ENCODE data around the gene SLC22A7.

SLC22A7 gene

DNA sequence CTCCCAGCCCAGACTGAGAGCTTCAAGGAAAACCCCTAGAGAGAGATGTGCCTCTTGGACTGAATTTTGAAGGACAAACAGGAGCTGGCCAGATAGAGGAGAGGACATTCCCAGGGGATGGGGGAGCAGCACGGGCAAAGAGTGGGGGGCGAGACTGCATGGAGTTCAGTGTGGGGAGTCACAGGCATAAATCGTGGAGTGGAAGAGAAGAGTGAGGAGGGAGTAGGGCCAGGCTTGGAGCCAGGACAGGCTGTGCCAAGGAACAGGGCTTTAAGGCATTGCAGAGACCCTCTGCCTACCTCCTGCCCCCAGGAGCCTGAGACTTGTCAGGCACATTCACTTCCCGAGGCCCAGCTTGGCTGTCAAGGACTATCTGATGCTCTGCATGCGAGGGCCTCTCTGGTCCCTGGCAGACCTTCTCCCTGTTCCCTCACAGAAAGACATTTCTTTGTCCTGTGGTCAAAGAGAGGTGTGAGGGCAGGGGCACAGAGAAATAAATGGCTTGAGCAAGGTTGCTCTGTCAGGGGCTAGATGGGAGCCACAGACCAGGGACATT is 5.2 kb upstream of the SLC22A7 start:
- H3K36me3 ChIP-seq = no peaks in the 10 kb centered on the region
- H3K9me3 ChIP-seq = no peaks in the 10 kb centered on the region
- TF ChIP-seq, protein P1, sequence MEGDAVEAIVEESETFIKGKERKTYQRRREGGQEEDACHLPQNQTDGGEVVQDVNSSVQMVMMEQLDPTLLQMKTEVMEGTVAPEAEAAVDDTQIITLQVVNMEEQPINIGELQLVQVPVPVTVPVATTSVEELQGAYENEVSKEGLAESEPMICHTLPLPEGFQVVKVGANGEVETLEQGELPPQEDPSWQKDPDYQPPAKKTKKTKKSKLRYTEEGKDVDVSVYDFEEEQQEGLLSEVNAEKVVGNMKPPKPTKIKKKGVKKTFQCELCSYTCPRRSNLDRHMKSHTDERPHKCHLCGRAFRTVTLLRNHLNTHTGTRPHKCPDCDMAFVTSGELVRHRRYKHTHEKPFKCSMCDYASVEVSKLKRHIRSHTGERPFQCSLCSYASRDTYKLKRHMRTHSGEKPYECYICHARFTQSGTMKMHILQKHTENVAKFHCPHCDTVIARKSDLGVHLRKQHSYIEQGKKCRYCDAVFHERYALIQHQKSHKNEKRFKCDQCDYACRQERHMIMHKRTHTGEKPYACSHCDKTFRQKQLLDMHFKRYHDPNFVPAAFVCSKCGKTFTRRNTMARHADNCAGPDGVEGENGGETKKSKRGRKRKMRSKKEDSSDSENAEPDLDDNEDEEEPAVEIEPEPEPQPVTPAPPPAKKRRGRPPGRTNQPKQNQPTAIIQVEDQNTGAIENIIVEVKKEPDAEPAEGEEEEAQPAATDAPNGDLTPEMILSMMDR (IDR thresholded peaks at IDR 0.05; ENCODE audit: low read depth, low read length) = no peak
- no peak overlapping the region for H3K4me3 ChIP-seq (ENCODE audit: low read depth, low read length)
- no peak for DNase-seq
- H3K4me1 ChIP-seq = no peaks in the 10 kb centered on the region
- H3K27me3 ChIP-seq = no peaks in the 10 kb centered on the region

DNA sequence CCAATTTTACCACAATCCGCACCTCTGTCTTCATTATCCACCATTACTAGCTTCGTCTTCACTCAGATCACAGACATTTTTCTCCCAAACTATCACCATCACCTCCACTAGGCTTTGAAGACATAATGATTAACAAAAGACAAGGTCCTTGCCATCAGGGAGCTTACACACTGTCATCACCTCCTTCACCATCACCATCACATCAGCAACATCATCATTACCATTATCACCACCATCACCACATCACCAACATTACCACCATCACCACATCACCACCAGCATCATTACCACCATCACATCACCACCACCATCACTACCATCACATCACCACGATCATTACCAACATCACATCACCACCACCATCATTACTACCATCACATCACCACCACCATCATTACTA is 4.4 kb upstream of the SLC22A7 start:
- H3K4me3 ChIP-seq (ENCODE audit: low read depth, low read length) = no peak overlapping the region
- H3K4me1 ChIP-seq = no peaks in the 10 kb centered on the region
- H3K9me3 ChIP-seq = no peaks in the 10 kb centered on the region
- no peak for DNase-seq
- no peaks in the 10 kb centered on the region for H3K27me3 ChIP-seq
- TF ChIP-seq, protein P1 (IDR thresholded peaks at IDR 0.05; ENCODE audit: low read depth, low read length) = no peak
- no peaks in the 10 kb centered on the region for H3K36me3 ChIP-seq

DNA sequence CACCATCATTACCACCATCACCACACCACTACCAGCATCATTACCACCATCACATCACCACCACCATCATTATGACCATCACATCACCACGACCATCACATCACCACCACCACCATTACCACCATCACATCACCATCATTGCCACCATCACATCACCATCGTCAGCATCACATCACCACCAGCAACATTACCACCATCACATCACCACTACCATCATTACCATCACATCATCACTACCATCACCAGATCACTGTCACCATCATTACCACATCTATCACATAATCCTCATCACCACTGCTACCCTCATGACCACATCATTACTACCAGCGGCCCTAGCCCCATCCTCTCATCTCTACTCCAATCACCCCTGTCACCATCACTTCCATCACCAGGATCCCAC is 3.5 kb upstream of the SLC22A7 start:
- no peak for DNase-seq
- no peaks in the 10 kb centered on the region for H3K36me3 ChIP-seq
- no peak overlapping the region for H3K4me3 ChIP-seq (ENCODE audit: low read depth, low read length)
- no peaks in the 10 kb centered on the region for H3K27me3 ChIP-seq
- H3K9me3 ChIP-seq = no peaks in the 10 kb centered on the region
- TF ChIP-seq, protein P1 (IDR thresholded peaks at IDR 0.05; ENCODE audit: low read depth, low read length) = no peak
- H3K4me1 ChIP-seq = no peaks in the 10 kb centered on the region

DNA sequence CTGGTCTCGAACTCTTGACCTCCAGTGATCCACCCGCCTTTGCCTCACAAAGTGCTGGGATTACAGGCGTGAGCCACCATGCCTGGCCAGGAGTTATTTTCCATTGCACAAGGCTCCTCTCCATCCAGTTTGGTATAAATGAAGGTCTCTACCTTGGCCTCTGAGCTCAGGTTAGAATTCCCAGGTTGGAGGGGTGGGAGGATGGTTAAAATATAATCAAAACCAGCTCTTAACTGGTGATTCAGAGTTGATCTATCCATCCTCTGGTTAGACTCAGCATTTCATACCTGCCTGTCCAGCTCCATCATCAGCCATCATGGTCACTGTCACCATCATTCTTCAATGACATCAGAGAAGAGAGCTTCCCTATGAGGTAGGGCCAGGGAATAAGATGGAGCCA is 2.6 kb upstream of the SLC22A7 start:
- TF ChIP-seq, protein P1 (IDR thresholded peaks at IDR 0.05; ENCODE audit: low read depth, low read length) = no peak
- no peaks in the 10 kb centered on the region for H3K27me3 ChIP-seq
- H3K36me3 ChIP-seq = no peaks in the 10 kb centered on the region
- no peak overlapping the region for H3K4me3 ChIP-seq (ENCODE audit: low read depth, low read length)
- no peaks in the 10 kb centered on the region for H3K9me3 ChIP-seq
- no peak for DNase-seq
- H3K4me1 ChIP-seq = no peaks in the 10 kb centered on the region

DNA sequence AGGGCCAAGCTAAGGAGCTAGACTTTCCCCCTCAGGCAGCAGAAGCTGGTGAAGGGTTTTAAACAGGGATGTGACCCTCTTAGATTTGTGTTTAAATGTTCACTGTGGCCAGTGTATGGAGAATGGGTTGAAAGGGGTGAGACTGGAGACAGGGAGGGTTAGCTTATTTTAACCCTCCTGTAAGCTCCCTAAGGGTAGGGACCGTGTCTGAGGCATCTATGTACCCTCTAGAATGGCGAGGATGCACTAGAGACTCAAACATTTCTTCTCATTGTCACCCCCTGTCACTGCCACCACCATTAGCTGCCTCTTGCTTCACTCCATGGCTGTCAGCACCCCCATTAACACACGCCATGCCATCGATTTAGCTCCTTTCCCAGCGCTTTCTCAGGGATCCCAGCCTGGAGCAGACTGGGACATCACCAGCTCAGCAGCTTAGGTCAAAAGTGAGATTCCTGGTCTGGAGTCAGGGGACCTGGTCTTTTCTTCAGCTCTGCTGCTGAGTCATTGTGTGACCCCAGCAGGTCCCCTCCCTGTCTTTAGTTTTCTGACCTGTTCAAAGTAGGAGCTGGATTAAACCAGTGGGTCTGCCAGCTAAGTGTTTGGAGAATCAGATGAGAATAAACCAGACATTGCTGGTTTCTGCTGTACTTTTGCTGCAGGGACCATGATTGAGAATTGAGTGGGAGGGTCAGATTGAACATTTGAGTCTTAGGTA is 1.1 kb upstream of the SLC22A7 start:
- Histone ChIP-seq H3K36me3 (no peaks in the 10 kb centered on the region), H3K4me3 (ENCODE audit: low read depth, low read length) (no peak overlapping the region), H3K9me3 (no peaks in the 10 kb centered on the region), H3K27me3 (no peaks in the 10 kb centered on the region), H3K4me1 (no peaks in the 10 kb centered on the region)
- TF ChIP-seq, protein P1 (IDR thresholded peaks at IDR 0.05; ENCODE audit: low read depth, low read length) = no peak
- no peak for DNase-seq

DNA sequence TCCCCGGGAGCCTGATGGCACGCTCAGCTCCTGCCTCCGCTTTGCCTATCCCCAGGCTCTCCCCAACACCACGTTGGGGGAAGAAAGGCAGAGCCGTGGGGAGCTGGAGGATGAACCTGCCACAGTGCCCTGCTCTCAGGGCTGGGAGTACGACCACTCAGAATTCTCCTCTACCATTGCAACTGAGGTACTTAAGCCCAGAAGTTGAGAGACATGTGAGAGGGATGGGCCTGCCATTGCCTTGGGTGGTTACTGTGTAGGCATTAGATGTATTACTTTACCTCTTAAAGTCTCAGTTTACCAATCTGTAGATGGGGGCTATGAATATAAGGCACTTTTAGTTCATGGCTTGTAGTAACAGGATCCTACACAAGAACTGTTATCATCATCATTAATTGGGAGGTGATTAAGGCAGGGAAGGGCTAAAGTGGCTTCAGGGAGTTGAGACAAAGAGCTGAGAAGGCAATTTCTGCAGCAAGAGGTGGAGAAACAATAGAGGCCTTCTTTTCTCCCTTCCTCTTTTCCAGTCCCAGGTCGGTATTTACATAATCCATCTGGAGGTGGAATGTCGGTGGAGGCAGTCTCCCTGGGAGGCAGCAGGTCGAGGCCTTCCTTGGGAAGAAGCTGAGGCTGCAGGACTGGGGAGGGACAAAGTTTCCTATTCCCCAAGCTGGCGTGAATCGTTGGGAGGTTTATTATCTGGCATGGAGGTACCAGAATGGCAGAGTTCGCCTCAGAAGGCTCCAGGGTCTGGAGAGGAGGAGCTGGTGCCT is 691 bp downstream of the SLC22A7 start:
- Histone ChIP-seq H3K27me3 (no peaks in the 10 kb centered on the region), H3K36me3 (no peaks in the 10 kb centered on the region), H3K9me3 (no peaks in the 10 kb centered on the region), H3K4me3 (ENCODE audit: low read depth, low read length) (no peak overlapping the region), H3K4me1 (no peaks in the 10 kb centered on the region)
- no peak for DNase-seq
- TF ChIP-seq, protein P1 (IDR thresholded peaks at IDR 0.05; ENCODE audit: low read depth, low read length) = no peak

All from BE2C (cell line).